Upper lobe of left lung (tissue), 6 donors: ENCODE results near the gene IFNK. TPM values are rescaled to one million over a fixed set of nuclear protein-coding genes. Genes with fewer than 3 reads are reported as not detected.

Source experiments
- ATAC-seq, 2 donors: fragments of 200-7000 bp; cut with Tn5 transposase; one replicate each; pipeline ENCODE4 v1.9.1; 2022; ENCODE audit warnings: mild to moderate bottlenecking in 2 of 2, moderate library complexity in 2 of 2; ENCODE audit not compliant: low FRiP score in 2 of 2
- DNase-seq, 2 donors: peaks; one replicate each; pipeline ENCODE4 v3.0.0-alpha.2; 2019 to 2020
- H3K27ac ChIP-seq, 4 donors: fragments of 200-600 bp; sonication (generic); one replicate each; pipeline ENCODE4 v1.5.1; 2016 to 2019
- H3K27me3 ChIP-seq, 4 donors: fragments of 200-600 bp; sonication (generic); one replicate each; pipeline ENCODE4 v1.5.1; 2017 to 2019
- H3K36me3 ChIP-seq, 4 donors: fragments of 200-600 bp; sonication (generic); one replicate each; pipeline ENCODE4 v1.5.1; 2016 to 2019
- H3K4me1 ChIP-seq, 4 donors: fragments of 200-600 bp; sonication (generic); one replicate each; pipeline ENCODE4 v1.5.1; 2018 to 2019
- H3K4me3 ChIP-seq, 4 donors: fragments of 200-600 bp; sonication (generic); one replicate each; pipeline ENCODE4 v1.5.1; 2017 to 2019; ENCODE audit warnings: mild to moderate bottlenecking in 2 of 4, moderate library complexity in 1 of 4
- H3K9me3 ChIP-seq, 4 donors: fragments of 200-600 bp; sonication (generic); one replicate each; pipeline ENCODE4 v1.5.1; 2018 to 2019
- EP300 ChIP-seq, 4 donors: sonication (generic); formaldehyde crosslinking; IDR thresholded peaks; one replicate each; pipeline ENCODE4 v1.5.1; 2017; ENCODE audit warnings: antibody characterized with exemption in 4 of 4, control low read depth in 2 of 4
- POLR2A ChIP-seq, 4 donors: fragments of 450-650 bp; IDR thresholded peaks; one replicate each; pipeline ENCODE4 v1.5.1; 2016 to 2017; ENCODE audit warnings: antibody characterized with exemption in 4 of 4, mild to moderate bottlenecking in 2 of 4
- POLR2AphosphoS5 ChIP-seq, 2 donors: sonication (generic); formaldehyde crosslinking; IDR thresholded peaks; one replicate each; pipeline ENCODE4 v1.5.1; 2017; ENCODE audit warnings: antibody characterized with exemption in 2 of 2
- whole genome bisulfite sequencing, 2 donors: methylation state at CpG; one replicate each; pipeline ENCODE4 v1.1.5; 2017 to 2018; 5-methylcytosine and 5-hydroxymethylcytosine counted together
- total RNA-seq, 6 donors: library from RNA; depleted of rRNA in 4 of 6; stranded (reverse); fragments of >200 nt in 4 of 6; gene quantifications; one replicate each; pipeline versions ENCODE4 v1.1.0 to v1.2.1, GENCODE V29; 2016 to 2021
- TF ChIP-seq, protein P1 (sequence below), 6 experiments: fragments of 450-650 bp in 4 of 6; fragments of 200-600 bp in 2 of 6; sonication (generic) in 2 of 6; IDR thresholded peaks; one replicate each; pipeline ENCODE4 v1.5.1; 2016 to 2019; ENCODE audit warnings: antibody characterized with exemption in 6 of 6
- donor health status: DM: no; HTN: no; CAD: no; lungs with moderate emphysema.
- donor health status: DM: no; HTN: yes; CAD: no; lungs with severe emphysema.

IFNK gene
- total RNA-seq, 6 donors from 2014 or later = not detected

DNA sequence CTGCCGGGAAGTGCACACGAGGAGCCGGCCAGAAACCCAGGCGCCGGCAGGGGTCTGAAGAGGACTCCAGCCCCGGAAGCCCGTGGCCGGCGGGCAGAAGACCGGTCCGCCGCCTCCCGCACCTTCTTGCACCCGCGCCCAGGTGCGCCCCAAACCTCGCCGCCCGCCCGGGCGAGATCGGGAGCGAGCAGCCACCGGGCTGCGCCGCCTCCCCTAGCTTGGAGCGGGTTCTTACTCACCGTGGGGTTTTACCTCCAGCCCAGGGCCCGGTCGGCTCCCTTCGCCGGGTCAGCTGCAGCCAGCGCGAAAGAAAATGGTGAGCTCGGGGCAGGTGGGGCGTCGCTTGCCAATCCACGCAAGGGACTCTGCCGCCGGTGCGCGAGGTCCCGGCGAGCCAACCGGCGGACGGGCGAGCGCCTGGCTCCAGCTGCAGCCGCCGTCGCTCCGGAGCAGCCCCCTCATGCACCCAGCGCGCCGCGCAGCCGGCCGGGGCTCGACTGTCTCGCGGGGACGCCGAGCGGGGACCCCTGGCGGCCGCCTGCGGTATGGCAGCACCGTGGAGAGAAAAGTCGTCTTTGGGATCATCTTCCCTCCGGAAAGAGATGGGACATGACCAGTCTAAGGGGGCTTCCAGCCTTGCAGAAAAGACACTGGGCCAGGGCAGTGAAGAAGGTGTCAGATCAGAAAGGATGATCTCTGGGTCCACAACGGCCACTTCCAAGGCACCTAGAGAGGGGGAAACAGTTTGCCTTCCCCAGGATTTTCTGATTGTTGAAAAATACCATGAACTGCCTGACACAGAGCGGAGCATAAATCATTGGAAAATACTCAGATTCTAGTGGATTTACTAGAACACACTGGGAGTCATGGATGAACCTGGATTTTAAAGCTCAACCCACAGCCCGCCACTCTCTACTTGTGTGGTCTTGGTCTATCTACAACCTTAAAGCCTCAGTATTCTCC is 5.5 kb downstream of the IFNK start, which contains the start of gene MOB3B:
Gene MOB3B (minus strand): TSS at position 499 of the 963 bp plus-strand sequence. CDS start 74,264 bp downstream, outside the sequence.
- TF ChIP-seq POLR2A (IDR thresholded peaks at IDR 0.05) (peak in 2 of 4 donors; percentile 36 to 56), EP300 (IDR thresholded peaks at IDR 0.05) (peak in 1 of 4 donors; percentile 9), POLR2AphosphoS5 (IDR thresholded peaks at IDR 0.05) (peak; percentile 22 to 34)
- TF ChIP-seq, protein P1, sequence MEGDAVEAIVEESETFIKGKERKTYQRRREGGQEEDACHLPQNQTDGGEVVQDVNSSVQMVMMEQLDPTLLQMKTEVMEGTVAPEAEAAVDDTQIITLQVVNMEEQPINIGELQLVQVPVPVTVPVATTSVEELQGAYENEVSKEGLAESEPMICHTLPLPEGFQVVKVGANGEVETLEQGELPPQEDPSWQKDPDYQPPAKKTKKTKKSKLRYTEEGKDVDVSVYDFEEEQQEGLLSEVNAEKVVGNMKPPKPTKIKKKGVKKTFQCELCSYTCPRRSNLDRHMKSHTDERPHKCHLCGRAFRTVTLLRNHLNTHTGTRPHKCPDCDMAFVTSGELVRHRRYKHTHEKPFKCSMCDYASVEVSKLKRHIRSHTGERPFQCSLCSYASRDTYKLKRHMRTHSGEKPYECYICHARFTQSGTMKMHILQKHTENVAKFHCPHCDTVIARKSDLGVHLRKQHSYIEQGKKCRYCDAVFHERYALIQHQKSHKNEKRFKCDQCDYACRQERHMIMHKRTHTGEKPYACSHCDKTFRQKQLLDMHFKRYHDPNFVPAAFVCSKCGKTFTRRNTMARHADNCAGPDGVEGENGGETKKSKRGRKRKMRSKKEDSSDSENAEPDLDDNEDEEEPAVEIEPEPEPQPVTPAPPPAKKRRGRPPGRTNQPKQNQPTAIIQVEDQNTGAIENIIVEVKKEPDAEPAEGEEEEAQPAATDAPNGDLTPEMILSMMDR (IDR thresholded peaks at IDR 0.05) = peak; percentile 93 to 97 (median 96)
- H3K4me1 ChIP-seq = peaks cover 3 to 23% (median 9%) of the 10 kb centered on the region in 4 donors
- WGBS, 2 donors = 5 to 37% methylated on average over 5 to 43 of the region's 74 CpGs
- peak within 1 kb of the TSS; percentile 61 to 81 (median 68) for H3K4me3 ChIP-seq
- H3K27me3 ChIP-seq = no peaks in the 10 kb centered on the region
- H3K36me3 ChIP-seq = no peaks in the 10 kb centered on the region
- peak; percentile 83 to 98 for DNase-seq
- ATAC-seq = peak; percentile 86 to 93
- peak within 1 kb of the TSS; percentile 85 to 92 (median 90) for H3K27ac ChIP-seq
- no peaks in the 10 kb centered on the region for H3K9me3 ChIP-seq

- H3K9me3 ChIP-seq = no peaks in the 10 kb centered on the region
- 68 to 74% methylated on average over 4 of the region's 4 CpGs for WGBS, 2 donors
- no peaks in the 10 kb centered on the region for H3K36me3 ChIP-seq
- no peak overlapping the region for H3K4me3 ChIP-seq
- H3K27me3 ChIP-seq = no peaks in the 10 kb centered on the region
- DNase-seq = no peak
- no peak for TF ChIP-seq EP300 (IDR thresholded peaks at IDR 0.05)
- no peak for TF ChIP-seq POLR2A (IDR thresholded peaks at IDR 0.05)
- TF ChIP-seq, protein P1 (IDR thresholded peaks at IDR 0.05) = no peak
- no peak for TF ChIP-seq POLR2AphosphoS5 (IDR thresholded peaks at IDR 0.05)
- ATAC-seq = no peak
- H3K4me1 ChIP-seq = peaks cover 9 to 30% (median 16%) of the 10 kb centered on the region in 4 donors
- no peak overlapping the region for H3K27ac ChIP-seq
Measured at GRCh38 chr9:27530915-27531755, 7.0 kb downstream of the IFNK start.

- no peaks in the 10 kb centered on the region for H3K9me3 ChIP-seq
- no peak for TF ChIP-seq POLR2AphosphoS5 (IDR thresholded peaks at IDR 0.05)
- no peak for TF ChIP-seq POLR2A (IDR thresholded peaks at IDR 0.05)
- TF ChIP-seq EP300 (IDR thresholded peaks at IDR 0.05) = no peak
- TF ChIP-seq, protein P1 (IDR thresholded peaks at IDR 0.05) = no peak
- no peak overlapping the region for H3K4me3 ChIP-seq
- no peaks in the 10 kb centered on the region for H3K36me3 ChIP-seq
- 77 to 78% methylated on average over 1 of the region's 1 CpG for WGBS, 2 donors
- H3K27ac ChIP-seq = no peak overlapping the region
- H3K4me1 ChIP-seq = peaks cover 13 to 39% (median 23%) of the 10 kb centered on the region in 4 donors
- no peak for DNase-seq
- ATAC-seq = no peak
- no peaks in the 10 kb centered on the region for H3K27me3 ChIP-seq
Measured at GRCh38 chr9:27532046-27532445, 8.0 kb downstream of the IFNK start.

DNA sequence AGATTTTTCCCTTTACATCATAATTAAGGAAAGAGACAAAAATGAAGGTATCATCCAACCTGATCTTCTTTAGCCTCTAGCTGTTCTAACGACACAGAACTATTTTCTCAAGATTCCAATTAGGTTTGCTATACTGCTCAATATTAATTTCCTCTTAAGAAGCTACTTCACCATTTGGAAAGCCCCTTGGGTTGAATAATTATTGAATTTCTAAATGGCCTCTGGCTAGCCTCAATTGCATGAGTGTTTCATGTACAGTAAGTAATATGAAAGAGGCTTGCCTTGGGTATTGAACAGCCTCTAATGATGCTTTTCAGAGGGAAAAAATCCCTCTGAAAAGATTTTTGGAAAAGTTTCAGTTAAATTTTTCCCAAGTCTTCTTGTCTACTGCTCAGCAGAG is 9.2 kb downstream of the IFNK start:
- Histone ChIP-seq H3K4me1 (peaks cover 10 to 27% (median 22%) of the 10 kb centered on the region in 4 donors), H3K36me3 (no peaks in the 10 kb centered on the region), H3K4me3 (no peak overlapping the region), H3K27me3 (no peaks in the 10 kb centered on the region), H3K27ac (no peak overlapping the region), H3K9me3 (no peaks in the 10 kb centered on the region)
- DNase-seq (no peak), ATAC-seq (no peak)
- TF ChIP-seq POLR2A (IDR thresholded peaks at IDR 0.05) (no peak), EP300 (IDR thresholded peaks at IDR 0.05) (no peak), POLR2AphosphoS5 (IDR thresholded peaks at IDR 0.05) (no peak)
- TF ChIP-seq, protein P1 (IDR thresholded peaks at IDR 0.05) = no peak
- 83 to 89% methylated on average over 1 of the region's 1 CpG for WGBS, 2 donors
